GM12872 (cell line): ENCODE data around the gene CCDC171.
A peak's percentile ranks its signal among the peaks of the same experiment; 100 is the strongest.

Experiments
- TF ChIP-seq, protein P1 (sequence below): IDR thresholded peaks from 3 replicates; pipeline ENCODE4 v1.5.1; 2011; ENCODE audit warnings: low read depth, mild to moderate bottlenecking, low read length, moderate library complexity; ENCODE audit not compliant: insufficient read depth

The CCDC171 gene

DNA sequence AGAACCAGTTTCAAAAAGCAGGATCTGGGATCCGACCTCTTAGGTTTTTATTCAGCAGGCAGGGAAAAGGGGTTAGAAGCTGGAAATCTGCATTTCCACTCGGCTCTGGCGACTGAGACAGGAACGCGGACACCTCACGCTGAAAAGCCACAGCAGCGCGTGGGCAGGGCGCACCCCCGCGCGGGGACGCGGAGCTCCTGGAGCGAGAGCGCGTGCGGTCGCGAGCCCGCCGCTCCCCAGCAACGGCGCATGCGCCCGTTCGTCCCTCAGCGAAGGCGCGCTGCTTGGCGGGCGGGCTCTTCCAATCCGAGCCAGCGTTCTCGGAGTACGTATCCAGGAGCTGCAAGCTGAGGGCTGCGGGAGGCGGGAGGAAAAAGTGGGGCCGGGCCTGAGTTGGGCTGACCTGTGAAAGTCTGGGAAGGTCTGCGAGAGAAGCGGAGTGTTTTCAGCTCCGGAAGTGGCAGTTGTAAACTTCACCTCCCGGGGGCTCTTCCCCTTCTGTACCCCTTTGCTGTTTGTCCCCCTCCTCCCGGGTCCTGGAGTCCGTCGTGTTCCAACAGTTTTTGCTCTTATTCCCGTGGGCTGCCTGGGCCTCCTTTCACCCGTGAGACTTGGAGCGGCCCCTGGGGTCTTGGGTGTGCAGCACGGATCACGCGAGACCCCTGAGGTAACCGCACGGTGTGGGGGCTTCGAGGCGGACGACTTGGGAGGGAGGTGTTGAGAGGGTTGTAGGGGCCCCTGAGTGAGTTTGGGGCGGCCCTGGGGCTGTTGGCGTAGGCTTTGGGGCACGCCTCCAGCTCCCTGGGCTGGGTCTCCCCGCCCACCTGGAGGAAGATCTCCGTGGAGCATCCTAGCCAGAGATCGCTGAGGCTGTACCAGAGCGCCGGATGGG lies at the start of gene CCDC171:
Gene CCDC171, plus strand, starts transcription at position 408 of the 892 bp plus-strand sequence. CDS start 11,046 bp downstream, outside the sequence.
- TF ChIP-seq, protein P1, sequence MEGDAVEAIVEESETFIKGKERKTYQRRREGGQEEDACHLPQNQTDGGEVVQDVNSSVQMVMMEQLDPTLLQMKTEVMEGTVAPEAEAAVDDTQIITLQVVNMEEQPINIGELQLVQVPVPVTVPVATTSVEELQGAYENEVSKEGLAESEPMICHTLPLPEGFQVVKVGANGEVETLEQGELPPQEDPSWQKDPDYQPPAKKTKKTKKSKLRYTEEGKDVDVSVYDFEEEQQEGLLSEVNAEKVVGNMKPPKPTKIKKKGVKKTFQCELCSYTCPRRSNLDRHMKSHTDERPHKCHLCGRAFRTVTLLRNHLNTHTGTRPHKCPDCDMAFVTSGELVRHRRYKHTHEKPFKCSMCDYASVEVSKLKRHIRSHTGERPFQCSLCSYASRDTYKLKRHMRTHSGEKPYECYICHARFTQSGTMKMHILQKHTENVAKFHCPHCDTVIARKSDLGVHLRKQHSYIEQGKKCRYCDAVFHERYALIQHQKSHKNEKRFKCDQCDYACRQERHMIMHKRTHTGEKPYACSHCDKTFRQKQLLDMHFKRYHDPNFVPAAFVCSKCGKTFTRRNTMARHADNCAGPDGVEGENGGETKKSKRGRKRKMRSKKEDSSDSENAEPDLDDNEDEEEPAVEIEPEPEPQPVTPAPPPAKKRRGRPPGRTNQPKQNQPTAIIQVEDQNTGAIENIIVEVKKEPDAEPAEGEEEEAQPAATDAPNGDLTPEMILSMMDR = 0 out of 3 replicates have a peak, but pooled peaks have one; percentile 8

DNA sequence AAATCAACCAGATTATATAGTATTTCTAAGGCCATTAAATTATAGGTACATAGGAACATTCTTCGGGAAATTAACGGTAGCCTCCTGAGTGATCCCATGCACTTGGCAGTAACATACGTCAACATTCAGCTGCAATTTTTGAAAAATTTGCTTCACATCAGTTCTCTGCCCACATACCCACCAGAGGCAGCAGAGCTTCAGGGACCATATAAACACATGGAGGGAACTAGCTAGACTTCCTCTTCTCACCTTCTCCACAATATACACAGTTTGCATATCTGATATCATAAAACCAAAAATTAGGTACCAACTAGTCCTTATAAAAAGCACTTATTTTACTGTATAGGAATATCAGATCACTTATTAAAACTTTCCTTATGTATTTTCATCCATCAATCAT lies 46.9 kb upstream of the CCDC171 start:
- TF ChIP-seq, protein P1 = peak; percentile 30; the same call in 1 of the 3 replicates

DNA sequence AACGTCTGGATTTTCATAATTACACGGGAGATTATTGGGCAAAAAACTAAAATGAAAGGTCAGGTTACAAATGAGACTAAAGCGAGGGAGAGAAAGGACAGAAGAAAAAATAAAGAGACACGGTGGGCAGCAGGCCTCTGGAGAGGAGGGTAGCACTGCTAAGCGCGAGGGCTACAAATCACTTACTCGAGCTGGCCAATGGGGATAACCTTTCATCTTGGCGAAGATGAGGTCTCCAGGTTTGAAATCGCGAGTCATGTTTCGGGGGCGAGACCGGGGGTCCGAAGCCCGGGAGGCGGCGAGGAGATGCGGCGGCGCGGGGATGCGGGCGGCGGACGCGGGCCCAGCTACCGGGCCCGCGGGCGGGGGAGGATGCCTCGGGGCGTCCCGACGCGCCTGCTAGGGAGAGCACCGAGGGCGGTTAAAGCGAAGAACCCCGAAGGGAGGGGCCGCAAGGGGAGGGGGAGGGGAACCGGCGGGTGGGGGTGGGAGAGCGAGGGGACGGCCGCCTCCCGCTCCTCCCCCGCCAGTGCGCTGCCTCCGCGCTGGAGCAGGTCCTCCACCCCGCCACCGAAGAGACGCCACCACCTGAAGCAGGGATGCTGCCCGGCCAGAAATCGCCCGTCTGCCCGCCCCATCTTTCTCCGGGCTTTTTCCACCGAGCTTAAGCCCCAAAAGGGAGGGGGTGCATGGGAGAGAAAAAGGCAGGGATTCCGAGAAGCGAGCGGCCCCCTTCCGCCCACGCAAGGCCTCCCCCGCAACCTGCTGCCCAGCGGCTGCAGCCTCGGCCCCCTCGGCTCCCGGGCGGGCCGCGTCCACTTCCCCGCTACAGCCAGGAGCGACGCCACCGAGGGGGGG lies 42.7 kb upstream of the CCDC171 start:
- TF ChIP-seq, protein P1 = no peak

DNA sequence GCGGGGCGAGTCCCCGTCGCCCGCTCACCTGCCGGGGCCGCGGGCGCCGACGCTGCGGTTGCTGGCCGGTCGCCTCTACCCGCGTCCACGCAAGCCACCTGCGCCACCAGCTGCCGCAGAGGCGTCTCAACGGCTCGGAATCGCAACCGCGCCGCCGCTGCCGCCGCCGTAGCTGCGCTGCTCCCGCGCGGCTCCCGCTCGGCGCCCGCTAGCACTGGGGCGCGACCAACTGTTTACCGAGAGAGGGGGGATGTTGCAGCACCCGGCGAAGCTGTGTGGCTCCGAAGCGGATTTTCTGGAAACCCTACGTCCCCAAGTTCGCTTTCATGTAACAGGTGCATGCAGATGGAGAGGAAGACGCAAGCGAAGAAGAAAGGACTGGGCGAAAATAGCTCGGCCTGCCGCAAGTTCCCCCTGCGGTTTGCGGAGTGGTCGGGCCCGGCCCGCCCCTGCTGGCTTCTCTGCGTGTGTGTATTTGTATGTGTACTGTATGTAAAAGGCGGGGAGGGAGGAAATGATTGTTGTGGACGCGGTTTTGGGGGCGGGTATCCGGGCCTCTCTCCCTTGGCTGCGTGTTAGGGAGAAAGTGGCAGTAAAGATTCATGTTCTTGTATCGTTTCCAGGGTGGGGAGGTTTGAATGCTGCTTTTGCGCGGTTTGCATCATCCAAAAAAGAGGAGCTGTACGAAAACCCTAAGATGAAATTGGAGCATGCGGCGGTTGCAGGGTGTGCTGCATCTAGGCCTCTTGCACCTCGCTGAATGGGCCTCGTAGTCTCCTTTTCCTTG lies 41.9 kb upstream of the CCDC171 start, which contains the start of gene PSIP1:
Gene PSIP1, minus strand, starts transcription at position 182 of the 787 bp plus-strand sequence. CDS start 782 bp downstream, outside the sequence.
- TF ChIP-seq, protein P1 = no peak

DNA sequence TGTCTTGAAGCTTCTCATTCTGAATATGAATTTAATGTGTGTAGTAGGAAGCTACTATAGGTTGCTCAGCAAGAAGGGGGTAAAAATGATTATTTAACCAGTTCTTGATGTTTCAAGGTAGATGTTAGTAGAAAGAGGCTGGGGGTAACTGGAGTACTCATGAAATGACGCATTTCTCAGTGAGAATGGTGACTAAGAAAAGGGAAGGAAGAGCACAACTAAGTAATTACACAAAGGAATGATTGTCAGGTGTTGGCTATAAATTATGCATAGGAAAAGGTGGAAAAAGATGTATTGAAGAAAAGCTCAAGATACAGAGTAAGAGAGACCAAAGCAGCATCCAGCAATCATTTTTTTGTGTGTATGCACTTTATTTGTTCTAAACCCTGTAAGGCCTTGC lies 40.6 kb upstream of the CCDC171 start:
- TF ChIP-seq, protein P1 = no peak

DNA sequence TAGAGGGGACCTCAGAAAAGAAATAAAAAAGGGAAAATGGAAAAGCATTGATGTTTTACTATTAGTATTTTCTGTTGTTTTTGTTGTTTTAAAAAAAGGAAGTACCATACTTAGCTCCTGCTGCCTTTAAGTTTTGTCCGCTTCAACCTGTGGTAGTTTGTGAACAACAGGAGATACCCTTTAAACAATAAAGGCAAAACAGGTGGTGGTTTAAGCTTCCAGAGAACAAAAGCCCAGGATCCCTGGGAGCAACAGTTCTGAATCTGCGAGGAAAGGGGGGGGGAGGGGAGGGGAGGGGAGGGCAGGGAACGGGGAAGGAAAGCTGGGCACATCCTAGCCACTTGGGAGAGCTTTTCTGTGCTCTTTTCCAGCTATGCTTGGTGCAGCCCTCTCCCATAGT lies 40.0 kb upstream of the CCDC171 start:
- TF ChIP-seq, protein P1 = no peak
